NCI-H524 treated with DMSO at 0.1 percent for 48 hours (cell line): ENCODE measurements around the gene MPHOSPH9.

Source experiments
- DNase-seq: peaks from one replicate; lab custom pipeline; 2025; lab: John Stamatoyannopoulos, UW

MPHOSPH9 gene

DNA sequence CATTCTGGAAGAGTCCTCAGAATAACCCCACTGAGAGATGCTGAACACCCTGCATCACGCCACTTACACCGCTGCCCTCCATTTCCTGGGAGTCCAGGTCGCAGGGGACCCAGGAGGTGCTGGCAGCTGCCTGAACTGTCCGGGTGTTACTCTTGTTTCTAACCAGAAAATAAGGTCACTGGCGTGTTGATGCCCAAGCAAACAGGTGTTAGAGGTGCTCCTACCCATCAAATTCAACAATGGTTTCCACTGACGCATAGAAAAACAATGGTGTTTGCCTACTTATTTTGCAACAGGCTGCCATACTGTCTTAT is 105.8 kb downstream of the MPHOSPH9 start:
- no peak for DNase-seq

DNA sequence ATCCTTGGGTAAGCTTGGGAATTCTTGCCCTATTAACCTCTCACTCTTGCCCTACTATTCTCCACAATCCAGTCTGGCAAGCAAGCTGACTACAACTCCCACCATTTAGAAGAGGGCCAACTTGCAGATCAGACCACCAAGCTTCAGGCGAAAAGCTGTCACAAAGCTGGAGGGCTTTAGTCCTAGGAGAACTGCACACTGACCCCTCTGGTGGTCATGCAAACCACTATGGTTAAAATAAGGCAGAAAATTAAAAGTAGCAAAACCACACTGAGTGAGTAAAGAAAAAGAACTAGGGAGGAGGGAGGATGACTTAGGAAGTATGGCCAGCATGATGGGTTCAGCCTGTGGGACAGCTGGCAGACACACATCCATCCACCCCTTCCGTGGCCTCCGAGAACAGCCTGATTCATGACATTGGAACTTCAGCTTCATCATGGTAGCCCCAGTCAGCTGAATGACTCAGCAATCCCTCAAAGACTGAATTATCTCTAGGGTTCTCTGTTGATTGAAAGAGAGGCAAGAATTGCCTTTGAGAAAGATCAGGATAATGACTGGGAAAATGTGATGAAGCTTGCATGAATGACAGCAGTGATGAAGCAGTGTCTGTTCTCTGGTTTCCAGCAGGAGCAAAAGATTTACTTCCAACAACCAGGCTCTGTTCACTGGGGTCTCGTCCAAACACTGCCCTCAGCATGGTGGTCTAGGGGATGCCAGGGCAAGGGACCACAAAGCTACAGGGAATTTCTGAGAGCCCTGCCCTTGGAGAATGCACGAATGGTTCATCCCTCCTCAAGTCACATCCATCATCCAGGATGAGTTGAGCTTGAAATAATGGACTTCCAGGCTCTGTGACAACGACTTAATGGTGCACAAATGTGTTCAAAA is 106.4 kb downstream of the MPHOSPH9 start:
- DNase-seq: no peak

DNA sequence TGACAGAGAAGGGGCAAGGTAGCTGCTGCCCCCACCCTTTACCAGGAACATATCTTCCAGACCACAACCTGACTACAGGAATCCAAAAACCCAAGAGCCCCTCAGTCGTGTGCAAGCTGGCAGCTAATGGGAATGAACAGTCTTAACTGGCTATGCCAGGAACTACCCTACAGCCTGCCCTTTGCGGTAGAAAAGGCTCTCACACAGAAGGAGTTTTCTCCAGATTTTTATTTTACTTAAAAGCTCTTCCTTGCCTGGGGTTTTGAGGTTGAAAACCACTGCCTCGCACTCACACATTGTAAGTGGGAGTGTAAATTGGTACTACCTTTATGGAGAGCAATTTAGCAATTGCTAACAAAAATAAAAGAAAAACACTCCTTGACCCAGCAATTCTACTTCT is 110.3 kb downstream of the MPHOSPH9 start:
- no peak for DNase-seq

DNA sequence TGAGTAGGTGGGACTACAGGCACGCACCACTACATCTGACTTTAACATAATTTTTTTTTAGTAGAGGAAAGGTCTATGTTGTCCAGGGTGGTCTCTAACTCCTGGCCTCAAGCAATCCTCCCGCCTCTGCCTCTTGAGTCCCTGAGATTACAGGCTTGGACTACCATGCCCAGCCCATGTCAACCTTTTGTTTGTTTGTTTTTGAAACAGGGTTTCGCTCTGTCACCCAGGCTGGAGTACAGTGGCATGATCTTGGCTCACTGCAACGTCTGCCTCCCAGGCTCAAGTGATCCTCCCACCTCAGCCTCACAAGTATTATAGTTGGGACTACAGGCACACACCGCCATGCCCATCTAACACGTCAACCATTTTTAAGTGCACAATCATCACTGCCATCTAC is 111.3 kb downstream of the MPHOSPH9 start:
- DNase-seq: no peak

DNA sequence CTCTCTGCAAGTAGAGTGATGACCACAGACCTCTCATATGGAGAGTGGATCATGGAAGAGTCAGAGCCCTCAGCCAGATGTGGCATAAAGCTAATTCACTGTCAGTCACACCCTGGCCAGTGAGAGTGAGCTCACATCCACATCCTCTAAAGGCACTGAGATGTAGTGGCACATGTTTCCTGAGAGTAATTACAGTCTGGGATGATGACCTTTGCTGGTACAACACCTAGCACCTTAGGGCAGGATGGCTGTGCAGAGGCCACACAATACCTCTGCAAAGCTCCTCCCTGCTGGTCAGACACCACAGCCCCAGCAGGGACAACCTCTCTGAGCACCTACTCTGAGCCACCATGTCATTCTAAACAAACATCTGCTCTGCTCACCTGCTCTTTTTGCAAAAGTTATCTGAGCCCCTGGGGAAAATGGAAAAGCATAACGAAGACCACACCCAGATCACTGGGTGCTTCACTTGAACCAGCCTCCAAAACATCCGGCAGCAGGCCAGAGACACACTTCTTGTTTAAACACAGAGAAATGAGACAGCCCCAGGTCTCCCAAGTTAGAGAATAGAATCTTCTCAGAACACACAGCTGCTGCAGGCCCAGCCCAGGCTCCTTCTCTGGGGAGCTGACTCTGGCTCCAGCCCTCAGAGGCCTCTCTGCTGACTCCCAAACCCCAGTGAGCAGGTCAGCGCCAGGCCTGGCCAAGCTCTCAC is 112.3 kb downstream of the MPHOSPH9 start:
- DNase-seq: no peak

DNA sequence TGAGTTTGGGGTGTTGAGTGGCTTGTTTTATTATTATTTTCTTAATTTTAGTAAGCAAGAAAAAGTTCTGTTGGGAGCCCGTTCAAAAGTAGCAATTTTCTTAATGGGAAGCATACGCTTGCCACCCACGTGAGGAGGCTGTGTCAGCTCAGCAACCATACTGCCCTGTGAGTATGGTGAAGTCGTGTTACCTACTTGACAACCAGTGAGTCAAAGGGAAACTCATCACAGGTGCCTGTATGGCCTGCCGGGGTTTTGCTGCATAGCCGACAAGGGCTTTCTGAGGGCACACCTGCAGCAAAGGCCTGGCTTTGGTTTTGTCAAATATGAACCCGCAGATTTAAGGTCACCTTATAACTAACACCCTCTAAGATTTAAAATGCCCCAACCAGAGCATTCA is 113.1 kb downstream of the MPHOSPH9 start:
- DNase-seq: no peak

DNA sequence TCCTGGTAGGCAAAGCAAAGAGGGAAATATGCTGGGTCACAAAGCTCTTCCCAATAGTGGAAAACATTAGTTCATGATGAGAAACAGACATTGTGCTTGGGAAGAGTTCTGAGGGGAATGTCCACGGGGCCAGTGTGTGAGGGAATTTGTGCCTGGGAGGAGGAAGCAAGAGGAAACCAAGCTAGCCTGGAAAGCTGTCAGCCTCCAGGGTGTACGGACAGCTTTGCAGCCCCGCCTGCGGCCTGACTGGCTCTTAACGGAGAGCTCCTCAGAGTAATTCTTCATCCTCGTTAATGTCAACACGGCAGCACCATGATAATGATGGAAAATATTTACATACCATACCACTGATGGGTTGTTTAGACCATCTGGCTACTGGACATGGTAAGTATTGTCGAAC is 114.4 kb downstream of the MPHOSPH9 start:
- DNase-seq: peak; percentile 81

DNA sequence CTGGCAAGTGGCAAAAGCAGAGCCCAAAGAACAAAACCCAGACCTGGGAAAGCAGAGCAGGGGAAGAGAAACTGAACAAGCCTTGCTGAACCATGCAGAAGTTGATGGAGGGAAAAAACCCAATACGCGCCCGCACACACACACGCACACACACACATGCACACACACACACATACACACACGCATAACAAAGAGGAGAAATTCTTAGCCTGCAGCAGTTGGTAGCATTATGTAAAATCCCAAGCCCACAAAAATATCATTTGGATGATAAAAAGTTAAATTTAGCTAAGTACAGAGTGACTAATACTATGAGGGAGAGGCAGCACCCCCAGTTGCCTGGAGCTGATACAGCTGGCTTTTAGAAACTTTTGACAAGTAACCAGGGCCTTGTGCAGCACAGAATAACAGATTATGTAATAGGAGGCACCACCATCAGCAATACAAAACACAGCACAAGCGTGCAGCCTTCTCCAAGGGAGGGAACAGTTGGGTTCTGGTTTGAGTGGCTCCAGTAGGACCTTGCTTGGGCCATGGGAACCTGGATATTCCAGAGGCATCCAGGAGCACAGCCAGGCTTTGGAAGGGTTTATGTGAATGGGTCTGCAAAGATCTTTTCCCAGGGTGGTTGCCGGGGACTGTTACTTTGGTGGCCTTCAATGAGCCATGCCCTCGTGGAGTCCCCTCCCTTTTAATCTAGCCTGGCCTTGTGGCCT is 117.4 kb downstream of the MPHOSPH9 start:
- DNase-seq: no peak

DNA sequence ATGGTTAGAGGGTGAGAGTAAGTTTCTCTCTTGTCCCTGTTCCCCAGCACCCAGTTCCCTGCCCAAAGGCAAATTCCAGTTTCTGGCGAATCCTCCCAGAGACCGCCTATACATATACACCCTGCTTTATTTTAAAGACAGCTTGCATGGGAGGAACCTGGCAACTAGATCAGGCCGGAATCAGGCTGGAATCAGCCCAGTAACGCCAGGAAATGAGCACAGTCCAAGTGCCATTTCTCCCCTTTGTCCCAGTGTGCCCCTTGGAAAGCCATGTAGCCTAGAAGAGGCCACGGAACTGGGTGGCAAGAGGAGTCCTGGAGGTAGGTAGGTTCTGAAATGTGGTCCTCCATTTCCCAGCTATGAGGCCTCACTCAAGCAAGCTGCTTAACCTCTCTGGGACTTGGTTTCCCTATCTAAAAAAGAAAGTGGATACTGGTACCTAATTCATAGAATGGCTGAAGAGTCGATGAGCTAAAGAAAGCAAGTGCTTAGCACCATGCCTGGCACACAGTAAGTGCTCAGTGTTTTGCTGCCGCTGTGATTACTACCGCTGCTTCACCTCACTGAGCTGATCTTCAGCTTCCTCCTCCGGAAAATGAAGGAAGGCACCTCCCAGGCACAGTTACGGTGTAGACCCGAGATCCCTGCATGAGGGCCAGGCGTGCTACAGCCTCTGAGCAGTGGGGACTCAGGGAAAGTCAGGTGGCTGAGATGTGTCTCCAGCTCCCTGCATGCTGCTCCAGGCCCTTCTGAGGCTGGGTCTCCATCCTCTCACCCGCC is 118.4 kb downstream of the MPHOSPH9 start:
- no peak for DNase-seq

DNA sequence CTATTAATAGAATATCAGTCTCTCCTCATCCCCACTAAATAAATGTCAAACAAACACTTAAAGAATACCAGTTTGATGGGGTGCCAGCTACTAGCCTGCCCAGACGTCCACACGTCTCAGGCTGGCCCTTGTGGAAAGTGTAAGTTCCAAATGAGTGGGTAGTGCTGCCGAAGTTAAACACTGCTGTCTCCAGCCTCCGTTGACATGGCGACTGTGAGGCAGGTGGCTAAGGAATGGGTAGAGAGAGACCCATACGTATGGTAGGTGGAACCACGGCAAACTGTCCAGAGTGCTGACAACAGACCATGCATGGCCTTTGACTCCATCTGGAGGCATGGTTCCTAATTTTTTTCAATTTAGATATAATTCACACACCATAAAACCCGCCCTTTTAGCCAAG is 119.9 kb downstream of the MPHOSPH9 start:
- no peak for DNase-seq

DNA sequence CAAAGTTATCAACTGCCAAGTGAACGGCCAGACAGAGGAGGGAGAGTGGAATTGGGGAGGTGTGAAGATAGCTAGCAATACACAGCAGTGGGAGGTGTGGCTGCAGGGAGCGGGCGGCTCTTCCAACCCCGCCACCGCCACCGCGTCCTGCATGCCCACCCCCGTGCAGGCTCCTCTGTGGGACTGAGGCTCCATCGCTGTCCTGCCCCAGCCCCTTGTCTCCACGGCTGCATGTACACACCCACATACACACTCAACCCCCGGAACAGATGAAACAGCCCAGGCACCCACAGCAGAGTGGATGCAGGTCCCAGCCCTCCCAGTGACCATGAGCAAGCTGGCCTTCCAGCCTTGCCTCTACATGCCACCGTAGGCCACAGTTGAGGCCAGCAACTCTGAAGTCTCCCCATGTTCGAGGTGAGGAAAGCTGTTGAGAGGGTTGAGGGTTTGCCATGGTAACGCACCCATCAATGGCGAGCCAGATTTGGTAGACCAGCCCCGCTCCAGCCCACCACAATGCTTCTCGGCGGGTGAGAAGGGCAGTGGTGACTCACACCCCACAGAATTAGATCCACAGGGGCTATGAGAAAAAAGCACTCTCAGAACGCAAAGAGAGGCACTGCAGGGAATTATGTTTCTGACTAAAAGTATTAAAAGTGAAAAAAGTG is 121.3 kb downstream of the MPHOSPH9 start:
- no peak for DNase-seq

DNA sequence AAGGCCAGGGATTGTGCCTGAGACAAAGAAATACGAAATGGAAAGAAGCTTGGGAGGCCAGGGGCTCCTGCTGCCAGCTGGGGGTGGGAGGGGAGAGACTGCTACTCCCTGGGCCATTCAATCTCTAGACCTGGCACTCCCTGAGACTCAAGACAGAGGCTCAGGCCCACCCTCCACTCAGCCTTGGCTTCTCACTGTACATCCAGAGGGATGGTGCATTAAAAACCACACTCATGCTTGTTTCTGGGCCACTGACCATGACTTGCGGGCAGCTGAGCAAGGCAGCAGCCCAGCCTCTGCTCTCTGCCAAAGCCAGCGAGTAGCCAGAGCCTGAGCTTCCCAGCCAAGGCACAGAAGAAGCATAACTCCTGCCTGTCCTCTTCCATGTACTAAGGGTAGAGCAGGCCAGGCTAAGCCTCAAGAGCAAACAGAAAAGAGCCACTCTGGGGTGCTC is 123.6 kb downstream of the MPHOSPH9 start:
- no peak for DNase-seq

DNA sequence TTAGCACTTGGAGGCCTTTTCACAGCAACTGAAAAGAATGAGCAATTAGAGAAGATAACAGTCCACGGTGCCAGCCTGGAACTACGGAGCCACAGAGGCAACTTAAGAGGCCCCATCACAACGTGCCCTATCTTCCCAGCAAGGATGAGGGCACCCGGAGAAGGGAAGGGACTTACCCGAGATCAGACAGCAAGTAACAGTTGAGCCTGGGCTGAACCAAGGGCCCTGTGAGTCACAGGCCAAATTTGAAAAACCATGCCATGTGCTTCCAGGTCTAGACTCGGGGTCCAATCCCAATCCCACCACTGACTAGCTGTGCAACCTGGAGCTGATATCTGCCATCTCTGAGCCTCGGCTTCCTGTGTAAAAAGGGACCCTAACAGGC is 124.3 kb downstream of the MPHOSPH9 start:
- DNase-seq: no peak

DNA sequence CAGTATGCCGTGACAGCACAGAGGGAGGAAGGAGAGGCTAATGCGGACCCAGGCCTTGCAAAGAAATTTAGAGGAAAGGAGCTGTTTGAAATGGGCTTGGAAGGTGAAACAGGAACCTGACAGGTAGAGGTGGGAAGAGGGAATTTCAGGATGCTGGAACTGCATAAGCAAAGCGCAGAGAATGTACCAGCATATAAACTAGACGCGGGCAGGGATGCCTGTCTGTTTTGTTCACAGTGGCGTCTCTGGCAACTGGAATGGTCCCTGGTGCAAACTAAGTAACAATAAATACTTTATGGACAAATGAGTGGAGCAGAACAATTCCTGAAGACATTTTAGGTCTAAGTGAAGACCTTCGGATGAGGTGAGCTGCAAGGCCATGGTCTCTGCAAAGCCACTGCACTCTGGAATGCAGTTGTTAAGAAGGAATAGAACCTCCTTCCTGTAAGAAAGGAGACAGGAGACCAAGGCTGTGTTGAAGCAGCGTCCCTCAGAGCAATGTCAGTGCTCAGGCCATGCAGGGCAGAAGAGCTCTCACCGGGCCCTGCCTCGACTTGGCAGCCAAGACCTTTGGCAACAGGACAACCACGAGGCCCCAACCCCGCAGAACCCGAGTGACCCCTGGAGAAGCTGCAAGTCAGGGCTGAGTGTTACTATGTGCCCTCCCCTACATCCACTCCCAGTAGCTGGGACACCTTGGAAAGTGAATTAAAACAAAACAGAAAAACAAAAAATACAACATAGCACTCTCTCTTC is 124.8 kb downstream of the MPHOSPH9 start:
- no peak for DNase-seq

DNA sequence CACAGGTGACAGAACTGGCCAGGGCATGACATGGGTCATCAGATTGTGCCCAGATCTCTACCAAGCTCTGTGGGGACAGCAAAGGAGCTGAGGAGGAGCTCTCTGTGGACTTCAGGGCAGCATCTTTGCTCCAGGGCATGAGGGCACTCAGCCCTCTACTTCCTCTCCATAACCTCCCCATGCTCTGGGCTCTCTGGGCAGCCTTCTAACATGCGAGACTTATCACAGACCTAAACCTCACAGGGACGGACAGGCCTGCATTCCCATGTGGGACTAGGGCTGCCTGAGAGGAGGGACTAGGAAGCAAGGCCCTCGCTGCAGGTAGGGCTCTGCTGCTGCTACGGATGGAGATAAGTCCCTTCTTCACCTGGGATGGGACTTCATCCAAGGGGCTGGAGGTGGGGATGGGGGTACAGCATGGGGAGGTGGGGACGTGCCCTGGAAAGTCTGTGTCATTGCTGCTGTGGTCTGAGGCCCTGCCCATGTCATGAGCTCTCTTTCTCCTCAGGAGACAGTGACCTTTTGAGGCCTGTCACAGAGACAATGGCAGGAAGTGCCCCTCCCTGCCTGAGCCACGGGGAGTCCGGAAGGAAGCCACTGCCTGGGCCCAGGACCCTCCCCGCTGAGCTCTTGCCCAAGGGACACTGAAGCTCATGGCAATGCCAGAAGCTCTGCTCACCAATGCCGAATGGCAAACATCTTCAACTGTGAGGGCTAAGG is 126.1 kb downstream of the MPHOSPH9 start:
- DNase-seq: no peak

DNA sequence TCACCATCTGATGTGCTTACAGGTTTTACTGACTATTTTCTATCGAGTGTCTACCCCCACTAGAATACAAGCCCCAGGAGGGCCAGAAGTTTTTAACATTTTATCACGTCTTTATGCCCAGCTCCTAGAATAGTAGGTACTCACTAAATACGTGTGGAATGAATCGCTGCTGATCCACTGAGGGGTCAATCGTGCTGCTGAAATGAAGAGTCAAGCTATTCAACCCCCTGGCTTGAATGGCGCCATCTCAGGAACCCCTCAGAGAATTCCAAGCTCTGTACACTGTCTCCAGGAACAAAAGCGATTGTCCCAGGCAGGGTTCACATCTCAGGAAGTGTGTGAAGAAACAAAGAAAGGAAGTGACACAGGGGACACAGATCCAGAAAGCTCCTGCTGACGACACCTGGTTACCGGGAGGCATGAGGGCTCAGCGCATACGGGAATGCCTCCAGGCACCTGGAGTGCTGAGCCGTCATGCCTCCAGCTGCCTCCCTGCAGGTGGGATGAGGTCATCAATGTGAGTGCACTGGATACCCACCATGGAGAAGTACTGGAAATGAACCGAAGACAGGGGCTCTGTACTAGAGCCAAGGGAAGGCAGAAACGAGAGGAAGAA is 127.6 kb downstream of the MPHOSPH9 start:
- DNase-seq: no peak

DNA sequence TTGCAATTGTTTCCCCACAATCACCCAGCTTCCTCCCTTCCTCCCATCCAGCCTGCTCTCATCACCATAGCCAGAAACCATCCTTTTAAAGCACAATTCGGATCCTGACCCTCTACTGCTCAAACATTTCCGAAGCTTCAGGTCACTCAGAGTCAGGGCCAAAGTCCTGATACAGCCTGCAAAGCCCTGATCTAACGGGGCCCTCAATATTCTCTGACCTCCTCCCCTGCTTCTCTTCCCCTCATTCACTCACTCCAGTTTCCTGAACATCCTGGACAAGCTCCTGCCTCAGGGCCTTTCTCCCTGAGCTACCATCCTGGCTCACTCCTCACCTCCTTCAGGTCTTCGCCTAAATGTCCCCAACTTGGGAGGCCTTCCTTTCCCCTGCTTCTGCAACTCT is 128.1 kb downstream of the MPHOSPH9 start:
- no peak for DNase-seq
